GM21529 (cell line): ENCODE data around the gene NCK2.
"Not testable (repeated sequence)": the region's sequence is repeated elsewhere in the genome, so short reads cannot be mapped to it uniquely, and the experiment has no call there.

Experiments used
- ATAC-seq: cut with Tn5 transposase; IDR thresholded peaks from one replicate; pipeline ENCODE4 v1.9.1; 2021; ENCODE audit not compliant: unreplicated experiment

Gene NCK2

DNA sequence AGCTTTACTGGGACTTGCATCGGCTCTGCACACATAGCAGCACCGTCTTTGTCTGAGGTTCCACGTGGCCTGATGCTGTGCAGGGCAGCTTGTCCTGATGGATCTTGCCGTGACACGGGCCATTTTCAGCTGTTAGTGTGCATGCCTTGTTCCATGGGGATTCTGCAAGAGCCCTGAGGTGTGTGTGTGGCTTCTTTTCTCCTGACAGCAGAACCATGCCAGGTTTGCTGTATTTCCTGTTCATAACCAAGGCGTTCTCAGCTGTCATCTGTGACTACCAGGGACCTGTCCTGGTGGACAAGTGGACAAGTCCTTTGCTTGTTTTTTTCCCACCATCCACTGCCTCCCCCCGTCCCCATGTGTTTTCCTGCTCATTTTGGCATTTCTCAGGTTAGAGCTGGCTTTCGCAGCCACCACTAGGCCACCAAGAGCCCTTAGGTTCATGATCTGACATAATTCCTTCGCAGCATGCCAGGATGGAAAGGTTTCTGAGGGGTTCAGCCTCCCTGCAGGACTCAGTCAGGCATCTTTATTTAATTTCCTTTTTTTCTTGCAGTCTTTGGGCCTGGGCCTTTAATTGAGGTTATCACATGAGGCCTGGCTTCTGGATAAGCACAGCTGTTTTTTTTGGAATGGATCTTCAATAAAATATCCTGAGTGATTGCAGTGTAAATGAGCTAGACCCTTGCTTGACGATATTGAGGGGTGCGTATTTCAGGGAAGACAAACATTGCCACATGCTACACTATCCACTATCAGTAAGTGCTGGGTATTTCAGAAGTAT is 139.4 kb downstream of the NCK2 start:
- ATAC-seq: no peak

DNA sequence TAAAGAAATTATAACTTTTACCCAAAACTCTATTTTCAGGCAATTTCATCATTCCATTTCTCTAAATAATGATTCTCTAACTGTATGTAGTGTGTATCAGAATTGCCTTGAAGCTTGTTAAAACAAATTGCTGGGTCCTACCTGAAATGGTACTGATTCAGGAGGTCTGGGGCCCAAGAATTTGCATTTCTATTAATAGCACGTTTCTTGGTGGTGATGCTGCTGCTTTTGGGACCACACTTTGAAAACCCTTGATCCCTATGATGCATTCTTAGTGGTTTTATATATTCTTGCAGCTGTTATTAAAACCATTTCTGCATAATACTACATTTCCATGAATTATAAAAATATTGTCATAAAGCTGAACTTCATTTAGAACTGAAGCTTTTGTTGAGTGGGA is 140.7 kb downstream of the NCK2 start:
- no peak for ATAC-seq

DNA sequence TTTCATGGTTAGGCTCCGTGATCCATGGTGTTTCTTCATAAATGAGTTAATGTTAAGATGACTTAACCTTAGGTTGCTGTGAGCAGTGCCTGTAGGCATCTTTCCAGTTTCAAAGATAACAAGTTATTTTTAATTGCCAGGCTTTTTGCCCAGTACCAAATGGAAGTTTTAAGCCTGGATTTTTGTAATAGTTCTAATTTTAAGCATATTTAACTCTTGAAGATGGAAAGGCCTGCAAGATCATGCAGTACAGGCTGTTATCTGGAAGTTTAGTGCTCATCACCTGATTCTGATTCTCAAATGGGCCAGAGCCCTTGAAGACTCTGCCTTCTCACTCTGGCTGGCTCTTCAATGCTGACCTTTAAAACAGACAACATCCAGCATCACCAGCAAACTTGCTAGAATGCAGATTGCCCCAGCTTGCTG is 141.3 kb downstream of the NCK2 start:
- no peak for ATAC-seq

DNA sequence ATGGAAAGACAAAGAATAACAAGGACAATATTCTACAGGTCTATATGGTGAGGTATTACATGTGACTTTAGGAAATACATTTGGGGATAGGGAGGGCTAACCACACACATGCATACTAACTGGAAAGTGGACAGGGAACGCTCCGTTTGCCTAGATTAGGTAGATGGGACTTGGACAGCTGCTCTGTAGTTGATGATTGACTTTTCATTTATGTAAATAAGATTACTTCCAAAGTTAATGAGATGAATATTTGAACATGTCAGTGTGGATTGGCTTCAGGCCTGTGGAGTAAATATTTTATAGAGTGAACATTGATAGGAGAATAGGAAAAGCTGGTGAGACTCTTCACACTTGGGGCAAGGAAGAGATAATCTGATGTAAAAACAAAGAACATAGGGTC is 142.0 kb downstream of the NCK2 start:
- ATAC-seq: no peak

DNA sequence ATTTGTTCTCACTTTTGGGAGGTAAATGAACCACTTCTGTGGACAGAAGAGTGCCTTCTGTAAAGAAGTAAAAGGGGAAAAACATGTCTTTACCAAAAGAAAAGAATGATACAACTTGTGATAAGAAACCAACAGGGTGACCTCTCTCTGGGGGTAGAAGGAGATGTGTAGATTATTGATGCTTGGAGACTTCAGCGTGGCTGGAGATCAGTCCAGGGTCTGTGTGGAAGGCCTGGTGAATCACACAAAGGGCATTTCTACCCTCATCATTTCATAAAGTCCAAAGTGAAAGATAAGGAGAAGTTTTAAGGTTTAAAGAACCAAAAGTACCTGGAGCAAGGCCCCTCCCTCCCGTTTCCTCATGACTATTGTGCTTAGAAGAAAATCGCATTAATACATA is 142.5 kb downstream of the NCK2 start:
- no peak for ATAC-seq

DNA sequence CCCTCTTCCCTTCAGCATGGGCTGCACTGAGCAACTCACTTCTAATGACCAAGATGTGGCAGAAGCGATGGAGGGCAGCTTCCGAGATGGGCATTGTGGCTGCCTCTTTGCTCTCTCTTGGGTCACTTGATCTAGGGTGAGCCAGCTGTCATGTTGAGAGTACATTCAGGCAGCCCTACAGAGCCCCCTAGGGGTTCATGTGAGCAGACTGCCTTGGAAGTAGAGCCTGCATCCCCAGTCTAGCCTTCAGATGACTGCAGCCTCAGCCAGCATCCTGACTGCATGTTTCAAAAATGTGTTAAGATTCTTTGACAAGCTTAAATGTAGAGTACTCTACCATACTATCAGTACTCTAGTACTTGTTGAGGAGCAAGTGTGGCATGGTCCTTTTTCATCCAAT is 143.9 kb downstream of the NCK2 start:
- no peak for ATAC-seq

DNA sequence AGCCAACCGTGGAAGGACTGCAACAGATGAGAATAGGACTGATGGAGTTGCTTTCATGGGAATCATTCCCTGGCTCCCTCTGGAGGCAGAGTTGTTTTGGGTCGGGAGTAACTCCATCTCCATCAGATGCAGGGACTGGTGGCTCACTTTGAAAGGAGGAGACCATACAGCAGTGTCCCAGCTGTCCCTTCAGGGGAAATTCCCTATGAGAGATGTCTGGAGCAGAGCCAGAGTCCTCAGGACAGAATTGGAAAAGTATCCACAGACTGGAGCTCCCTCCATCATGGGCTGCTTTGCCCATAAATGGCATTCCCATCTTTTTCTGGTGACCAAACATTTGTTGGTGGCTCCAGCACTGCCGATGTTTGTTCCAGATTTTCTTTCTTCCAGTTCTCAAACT is 144.3 kb downstream of the NCK2 start:
- no peak for ATAC-seq

DNA sequence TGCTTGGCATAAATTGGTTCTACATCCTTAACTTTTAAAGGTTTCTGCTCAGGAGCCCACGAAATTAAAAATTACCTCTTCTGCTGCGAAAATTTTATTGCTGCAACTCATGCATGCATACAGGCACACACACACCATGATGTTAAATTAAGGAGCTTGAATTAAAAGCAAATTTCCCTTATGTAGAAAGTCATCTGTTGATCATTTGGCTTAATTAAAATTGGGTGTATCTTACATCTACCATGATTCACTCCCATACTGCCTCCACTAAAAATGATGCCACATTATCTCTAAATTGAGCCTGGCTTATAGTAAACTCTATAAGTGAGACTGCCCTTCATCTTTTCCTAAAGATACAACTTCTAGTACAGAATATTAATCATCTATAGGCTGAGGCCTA is 145.4 kb downstream of the NCK2 start:
- ATAC-seq: no peak

DNA sequence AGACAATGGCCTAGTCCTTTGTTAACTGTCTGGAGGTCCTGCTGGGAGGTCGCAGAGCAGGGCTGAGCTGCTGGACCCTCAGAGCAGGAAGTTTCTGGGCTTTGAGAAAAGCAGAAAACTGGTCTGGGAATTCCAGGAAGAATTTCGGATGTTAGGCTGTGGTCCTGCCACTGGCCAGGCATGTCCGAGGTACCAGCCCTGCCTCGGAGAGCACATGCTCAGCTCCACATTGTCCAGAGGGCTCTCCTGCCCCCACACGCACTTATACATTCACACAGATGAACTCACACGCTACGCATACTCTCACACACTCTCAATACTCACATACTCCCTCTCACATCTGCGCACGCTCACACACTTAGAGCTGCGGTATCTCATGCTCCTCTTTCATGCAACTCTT is 146.1 kb downstream of the NCK2 start:
- no peak for ATAC-seq

DNA sequence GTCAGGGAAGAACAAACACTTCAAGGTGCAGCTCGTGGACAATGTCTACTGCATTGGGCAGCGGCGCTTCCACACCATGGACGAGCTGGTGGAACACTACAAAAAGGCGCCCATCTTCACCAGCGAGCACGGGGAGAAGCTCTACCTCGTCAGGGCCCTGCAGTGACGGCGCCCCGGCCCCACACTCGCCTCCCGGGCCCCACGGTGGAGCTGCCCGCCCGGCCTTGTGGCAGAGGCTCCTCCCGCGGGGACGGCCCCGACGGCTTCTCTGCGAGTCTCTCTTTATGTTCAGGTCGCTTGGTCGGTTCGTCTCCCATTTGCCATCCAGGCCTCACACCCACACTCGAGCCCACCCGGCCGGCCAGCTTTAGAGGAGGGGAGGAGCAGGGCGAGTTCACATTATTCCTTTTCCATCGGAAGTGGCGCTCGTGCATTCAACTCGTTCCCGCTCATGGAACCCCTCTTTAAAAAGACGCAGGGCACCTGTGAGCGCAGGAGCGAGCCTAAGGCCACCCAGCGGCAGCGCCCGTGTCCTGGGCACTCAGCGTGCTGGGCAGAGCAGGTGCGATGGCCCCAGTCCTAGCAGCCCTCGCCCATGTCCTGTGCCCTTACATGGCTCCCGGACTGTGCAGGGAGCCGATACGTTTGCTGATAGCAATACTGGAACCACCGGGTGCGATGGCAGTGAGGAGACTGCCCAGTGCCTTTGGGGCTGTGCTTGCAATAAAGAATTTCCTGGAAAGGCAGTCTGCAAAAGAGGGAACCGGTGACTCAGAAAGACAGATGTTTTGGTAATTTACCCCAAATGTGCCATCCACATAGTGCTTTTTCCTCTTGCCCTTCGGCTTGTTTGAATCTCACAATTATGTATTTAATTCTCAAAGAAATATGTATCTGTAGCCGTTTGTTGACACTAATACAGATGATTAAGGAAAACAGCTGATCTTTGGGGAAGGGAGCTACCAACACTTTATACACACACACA is 148.6 kb downstream of the NCK2 start:
- ATAC-seq: no peak

DNA sequence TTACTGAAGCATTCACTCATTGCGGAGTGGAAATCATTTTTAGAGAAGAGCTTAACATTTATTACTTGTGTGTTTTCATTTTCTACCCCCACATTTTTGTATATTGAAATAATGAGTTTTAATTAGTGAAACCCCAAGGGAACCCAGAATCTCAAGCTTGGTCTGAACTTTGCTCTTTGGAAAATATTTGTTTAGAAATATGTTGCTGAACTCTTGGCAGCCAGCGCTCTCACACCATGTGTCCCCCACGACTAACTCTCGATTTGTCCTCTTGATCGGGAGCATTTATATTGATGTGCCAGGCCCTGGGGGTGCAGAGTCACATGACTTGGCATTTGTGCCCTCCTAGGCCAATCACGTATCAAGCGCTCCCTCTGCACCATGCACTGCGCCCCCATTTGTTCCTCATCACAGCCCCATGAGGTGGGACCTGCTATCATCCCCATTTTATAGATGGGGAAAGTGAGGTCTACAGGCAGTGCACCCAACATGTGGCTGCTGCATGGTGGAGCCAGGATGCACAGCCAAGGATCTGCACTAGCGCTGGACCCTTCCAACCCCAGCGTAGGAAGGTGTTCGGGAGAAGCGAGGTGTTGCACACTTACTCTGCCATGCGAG is 149.7 kb downstream of the NCK2 start:
- ATAC-seq: no peak

DNA sequence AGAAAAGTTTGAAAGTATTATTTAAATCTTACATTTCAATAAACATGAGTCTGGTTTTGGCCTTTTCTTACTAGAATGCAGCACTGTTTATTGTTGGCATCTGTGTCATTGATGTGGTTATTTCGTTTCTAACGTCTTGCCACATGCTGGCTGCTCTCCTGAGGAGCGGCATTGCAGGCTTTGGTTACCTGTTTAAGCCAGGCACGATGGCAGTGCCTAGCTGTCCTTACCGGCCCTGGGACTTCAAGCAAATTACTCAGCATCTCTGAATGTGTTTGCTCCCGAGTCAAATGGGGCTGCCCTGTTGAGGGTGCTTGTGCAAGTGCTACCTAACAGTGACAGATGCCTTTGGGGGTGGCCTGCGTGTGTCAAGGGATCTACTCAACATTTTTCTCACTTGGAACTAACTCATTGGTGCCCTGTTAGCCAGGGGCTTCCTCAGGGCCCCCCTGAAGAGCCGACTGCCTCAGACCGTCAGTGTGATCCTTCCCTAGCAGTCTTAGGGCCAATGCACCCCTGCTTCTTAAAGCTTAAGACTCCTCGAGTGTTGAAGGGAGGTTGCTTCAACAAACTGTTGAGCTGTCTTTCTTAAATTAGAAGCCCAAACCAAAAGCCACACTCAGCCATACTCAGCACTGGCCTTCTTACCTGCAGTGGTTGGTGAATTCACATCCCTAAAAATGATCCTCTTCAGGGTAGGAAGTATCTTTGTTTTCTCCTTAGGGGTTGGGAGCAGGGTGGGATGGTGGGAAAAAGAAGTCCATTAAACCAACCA is 151.5 kb downstream of the NCK2 start:
- ATAC-seq: no peak

DNA sequence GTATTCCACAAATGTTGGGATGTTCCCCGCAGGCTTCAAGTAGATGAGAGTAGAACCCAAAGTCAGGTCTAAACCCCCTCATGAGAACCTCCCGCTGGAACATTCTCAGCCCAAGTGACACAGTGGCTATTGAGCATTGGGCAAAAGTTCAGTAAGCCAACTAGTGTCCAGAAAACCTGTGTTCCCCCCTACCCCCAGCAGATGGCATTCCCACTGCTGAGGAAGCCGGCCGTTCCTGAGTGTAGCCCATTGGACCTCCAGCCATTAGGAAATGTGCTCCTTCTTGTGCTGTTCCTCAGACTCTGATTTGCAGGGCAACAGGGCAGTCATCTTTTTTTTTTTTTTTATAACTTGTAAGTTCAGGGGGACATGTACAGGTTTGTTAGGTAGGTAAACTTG is 152.1 kb downstream of the NCK2 start:
- ATAC-seq: no peak

DNA sequence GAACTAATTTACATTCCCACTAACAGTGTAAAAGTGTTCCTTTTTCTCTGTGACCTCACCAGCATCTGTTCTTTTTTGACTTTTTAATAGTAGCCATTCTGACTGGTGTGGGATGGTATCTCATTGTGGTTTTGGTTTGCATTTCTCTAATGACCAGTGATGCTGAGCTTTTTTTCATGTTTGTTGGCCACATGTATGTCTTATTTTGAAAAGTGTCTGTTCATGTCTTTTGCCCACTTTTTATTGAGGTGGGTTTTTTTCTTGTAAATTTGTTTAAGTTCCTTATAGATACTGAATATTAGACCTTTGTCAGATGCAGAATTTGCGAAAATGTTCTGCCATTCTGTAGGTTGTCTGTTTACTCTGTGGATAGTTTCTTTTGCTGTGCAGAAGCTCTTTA is 153.0 kb downstream of the NCK2 start:
- ATAC-seq: not testable (repeated sequence)

DNA sequence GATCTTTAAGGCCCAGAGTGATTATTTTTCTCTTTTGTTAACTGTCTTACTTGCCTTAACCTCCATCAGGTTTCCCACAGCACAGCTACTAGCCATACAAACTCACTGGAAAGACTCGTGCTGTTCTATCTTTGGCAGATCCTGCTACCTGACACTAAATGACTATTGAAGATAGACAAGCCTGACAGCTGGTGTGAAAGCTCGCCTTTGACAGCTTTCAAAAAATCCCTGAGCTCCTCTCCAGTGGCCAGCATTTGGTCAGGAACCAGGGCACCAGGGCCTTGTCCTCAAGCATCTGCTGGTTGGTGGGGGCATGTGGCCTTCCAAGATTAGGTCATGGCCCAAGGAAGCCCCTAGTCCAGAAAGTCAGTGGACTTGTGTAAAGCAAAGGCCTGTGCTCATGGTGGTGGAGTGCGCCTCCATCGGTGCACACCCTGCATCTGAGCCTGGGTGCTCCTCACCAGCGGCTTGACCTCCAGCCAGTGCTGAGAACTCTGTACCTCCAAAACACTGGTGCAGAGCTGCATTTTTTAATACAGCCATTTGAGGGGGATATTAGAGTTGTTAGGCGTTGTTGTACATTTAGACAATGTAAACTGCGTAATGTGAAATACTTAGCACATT is 158.5 kb downstream of the NCK2 start:
- ATAC-seq: no peak

DNA sequence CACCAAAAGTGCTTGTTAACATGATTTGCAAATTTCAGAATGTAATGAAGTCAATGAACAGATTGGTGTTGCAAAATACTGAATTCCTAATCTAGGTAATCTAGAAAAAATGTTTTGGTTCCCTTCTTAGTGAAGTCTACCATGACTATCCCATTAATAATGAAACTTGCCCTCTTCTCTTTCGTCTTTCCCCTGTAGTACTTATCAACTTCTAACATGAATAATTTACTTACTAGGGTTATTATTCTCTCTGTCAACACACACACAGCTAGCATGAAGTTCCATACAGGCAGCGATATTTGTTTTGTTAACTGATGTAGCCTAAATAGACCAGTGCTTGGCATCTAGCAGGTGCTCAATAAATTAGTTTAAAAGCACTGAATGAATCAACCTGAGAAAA is 160.2 kb downstream of the NCK2 start:
- ATAC-seq: peak; percentile 96

DNA sequence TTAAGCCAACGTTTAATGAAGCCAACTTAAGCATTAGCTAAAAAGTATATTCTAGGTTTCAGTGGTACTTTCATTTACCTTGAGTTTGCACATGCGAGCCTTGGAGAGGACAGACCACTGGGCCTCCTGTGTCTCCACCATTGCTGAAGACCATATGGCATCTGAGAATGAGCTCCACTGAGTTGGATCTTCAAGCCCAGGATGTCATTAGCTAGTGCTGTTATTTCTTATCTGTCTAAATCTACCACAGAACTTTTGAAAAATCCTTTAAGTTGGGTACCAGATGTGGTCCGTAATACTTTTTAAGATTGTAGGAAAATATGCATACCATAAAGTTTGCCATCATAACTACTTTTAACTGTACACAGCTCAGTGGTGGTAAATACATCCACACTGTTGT is 161.8 kb downstream of the NCK2 start:
- no peak for ATAC-seq

DNA sequence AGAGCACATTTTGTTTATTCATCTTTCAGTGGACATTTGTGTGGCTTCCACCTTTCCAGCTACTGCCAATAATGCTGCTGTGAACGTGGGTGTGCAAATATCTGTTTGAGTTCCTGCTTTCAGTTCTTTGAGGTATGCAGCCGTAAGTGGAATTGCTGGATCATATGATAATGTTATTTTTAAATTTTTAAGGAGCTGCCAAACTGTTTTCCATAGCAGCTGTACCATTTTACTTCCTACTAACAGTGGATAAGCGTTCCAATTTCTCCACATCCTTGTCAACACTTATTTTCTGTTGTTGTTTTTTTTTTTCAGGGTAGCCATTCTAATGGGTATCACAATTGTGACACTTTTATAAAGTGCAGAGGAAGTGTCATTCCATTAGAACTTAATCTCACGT is 162.5 kb downstream of the NCK2 start:
- no peak for ATAC-seq

DNA sequence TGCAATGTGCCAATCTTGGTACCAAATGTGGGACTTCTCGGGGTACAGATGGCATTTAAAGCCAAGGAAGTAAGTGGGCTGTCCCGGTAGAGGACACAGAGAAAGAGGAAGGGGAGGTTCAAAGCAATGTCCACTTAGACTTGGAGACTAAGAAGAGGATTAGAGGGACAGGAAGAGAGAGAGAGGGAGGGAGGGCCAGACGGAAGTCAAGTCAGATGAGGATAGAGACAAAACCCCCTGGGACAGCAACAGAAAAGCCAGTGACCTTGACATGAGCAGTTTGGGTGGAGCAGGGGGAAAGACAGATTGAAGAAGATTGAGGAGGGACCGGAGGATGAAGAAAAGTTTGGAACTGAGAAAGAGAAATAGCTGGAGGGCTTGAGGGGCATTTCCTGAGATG is 164.5 kb downstream of the NCK2 start:
- no peak for ATAC-seq

DNA sequence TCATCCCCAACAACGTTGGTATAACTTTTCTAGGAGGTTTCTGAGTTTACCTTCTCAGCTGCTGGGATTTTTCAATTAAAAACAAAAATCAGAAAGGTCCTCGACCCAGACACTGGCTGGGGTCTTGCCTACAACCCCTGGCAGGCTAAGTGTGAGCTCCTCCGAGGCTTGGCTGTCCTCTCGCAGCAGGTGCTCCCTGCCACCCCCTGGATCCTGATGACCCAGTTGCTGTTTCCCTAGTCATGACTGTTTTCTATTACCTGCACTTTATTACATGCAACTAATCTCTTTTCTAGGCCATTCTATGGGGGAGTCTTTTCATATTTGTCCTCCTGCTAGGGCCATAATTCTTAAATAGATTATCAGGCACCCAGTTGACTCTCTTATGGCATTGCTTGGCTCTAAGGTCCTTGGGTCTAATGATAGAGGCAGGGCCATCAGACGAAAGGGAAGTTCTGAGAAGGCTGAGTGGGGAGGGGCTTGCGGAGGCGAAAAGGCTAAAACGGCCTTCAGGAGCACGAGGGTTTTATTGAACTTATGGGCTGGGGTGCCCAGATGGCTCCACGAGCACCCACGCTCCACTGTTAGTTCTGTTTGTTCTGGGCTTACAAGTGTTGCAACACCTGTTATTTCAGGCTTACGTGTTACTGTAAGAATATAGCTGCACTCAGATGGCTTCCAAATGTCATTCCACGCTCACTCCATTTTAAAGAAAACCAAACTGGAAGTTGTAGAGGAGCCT is 166.0 kb downstream of the NCK2 start:
- no peak for ATAC-seq
